ENCODE data around the gene PARD6B. TPM values are rescaled to one million over a fixed set of nuclear protein-coding genes. Genes with fewer than 3 reads are reported as not detected.

PARD6B gene
- total RNA-seq, 1 experiment from 2014 or later = 153 TPM

DNA sequence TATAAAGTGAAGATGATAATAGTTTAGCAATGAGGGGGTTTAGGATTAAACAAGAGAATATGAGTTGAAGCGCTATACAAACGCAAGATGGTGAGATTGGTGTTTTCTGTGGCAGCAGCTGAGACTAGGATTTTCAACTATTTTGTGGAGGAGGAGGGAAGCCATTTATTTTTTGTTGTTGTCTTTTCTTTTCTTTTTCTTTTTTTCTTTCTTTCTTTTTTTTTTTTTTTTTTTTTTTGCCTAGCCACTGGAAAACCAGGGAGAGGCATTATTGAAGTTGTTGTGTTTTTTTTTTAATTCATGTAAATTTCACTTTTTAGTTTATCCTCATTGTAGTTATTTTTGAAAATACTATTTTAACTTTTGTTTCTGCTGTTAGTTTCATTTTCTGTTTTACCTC lies 15.9 kb downstream of the PARD6B start:
- H3K4me1 ChIP-seq = peaks cover 80% of the 10 kb centered on the region

GRCh38 chr20:50750145-50750671 lies 18.8 kb downstream of the PARD6B start:
- intact Hi-C loops (cut with micrococcal nuclease; ENCODE audit: unreplicated experiment) = no loop called here
- Mint-ChIP-seq H3K4me3 (ENCODE audit: unreplicated experiment) (no peak overlapping the region), H3K4me1 (ENCODE audit: low read depth, unreplicated experiment) (peaks cover 59% of the 10 kb centered on the region), H3K9me3 (ENCODE audit: unreplicated experiment) (no peaks in the 10 kb centered on the region), H3K36me3 (ENCODE audit: insufficient read depth, unreplicated experiment) (peaks cover 94% of the 10 kb centered on the region), H3K27me3 (ENCODE audit: insufficient read depth, unreplicated experiment) (no peaks in the 10 kb centered on the region), H3K27ac (ENCODE audit: unreplicated experiment) (peak overlapping the region; percentile 57)
- H3K4me1 ChIP-seq = peaks cover 60% of the 10 kb centered on the region
- no peak overlapping the region for H3K4me3 ChIP-seq (ENCODE audit: low read depth, low read length)
- TF ChIP-seq CTCF (IDR thresholded peaks at IDR 0.05; ENCODE audit: insufficient read depth in 1 of 2, low read depth in 1 of 2, low read length in 1 of 2, severe bottlenecking in 1 of 2, unreplicated experiment in 1 of 2) = no peak
- BruUV-seq (replicated peaks) = TSS peak; percentile 21
- no peaks in the 10 kb centered on the region for H3K27me3 ChIP-seq (replicated peaks; ENCODE audit: control insufficient read depth, insufficient read depth, low read length)
- DNase-seq = peak in 1 of 2 experiments; percentile 21
- H3K9me3 ChIP-seq = no peaks in the 10 kb centered on the region
- peaks cover 8% of the 10 kb centered on the region; the same call in 1 of the 2 replicates for H3K36me3 ChIP-seq (ENCODE audit: control insufficient read depth, insufficient read depth, low read length)
- POLR2A ChIA-PET = interaction anchor here (0.6 to 1.6 kb wide), 5 partner anchors 10 to 56 kb away, joined by 3 to 5 read pairs (median 4); no protein-coding TSS in a partner anchor
- CTCF ChIA-PET = interaction anchor here (0.6 to 3.0 kb wide), 16 partner anchors 11 to 807 kb away, joined by 3 to 87 read pairs (median 11); partner anchors contain the start of genes BCAS4 and PARD6B

More for the DNA sequence above, 15.9 kb downstream of the PARD6B start:
- Mint-ChIP-seq H3K9me3 (ENCODE audit: unreplicated experiment) (no peaks in the 10 kb centered on the region), H3K36me3 (ENCODE audit: insufficient read depth, unreplicated experiment) (peaks cover 99% of the 10 kb centered on the region), H3K4me3 (ENCODE audit: unreplicated experiment) (peak overlapping the region; percentile 3), H3K4me1 (ENCODE audit: low read depth, unreplicated experiment) (peaks cover 68% of the 10 kb centered on the region), H3K27ac (ENCODE audit: unreplicated experiment) (peak overlapping the region; percentile 27), H3K27me3 (ENCODE audit: insufficient read depth, unreplicated experiment) (no peaks in the 10 kb centered on the region)
- ChIA-PET CTCF (interaction anchor here (1.0 to 2.0 kb wide), 5 partner anchors 13 to 121 kb away, joined by 3 to 9 read pairs (median 3); no protein-coding TSS in a partner anchor), POLR2A (interaction anchor here (1.4 kb wide), 1 partner anchor 17 kb away, joined by 11 read pairs; no protein-coding TSS in a partner anchor)
- no TSS peak for BruUV-seq (replicated peaks)
- no peak overlapping the region for H3K4me3 ChIP-seq (ENCODE audit: low read depth, low read length)
- peaks cover 7% of the 10 kb centered on the region; the same call in 1 of the 2 replicates for H3K36me3 ChIP-seq (ENCODE audit: control insufficient read depth, insufficient read depth, low read length)
- H3K9me3 ChIP-seq = no peaks in the 10 kb centered on the region
- intact Hi-C loops (cut with micrococcal nuclease; ENCODE audit: unreplicated experiment) = no loop called here
- no peak for TF ChIP-seq CTCF (IDR thresholded peaks at IDR 0.05; ENCODE audit: insufficient read depth in 1 of 2, low read depth in 1 of 2, low read length in 1 of 2, severe bottlenecking in 1 of 2, unreplicated experiment in 1 of 2)
- no peak for DNase-seq
- no peaks in the 10 kb centered on the region for H3K27me3 ChIP-seq (replicated peaks; ENCODE audit: control insufficient read depth, insufficient read depth, low read length)

- TF ChIP-seq CTCF (IDR thresholded peaks at IDR 0.05; ENCODE audit: insufficient read depth in 1 of 2, low read depth in 1 of 2, low read length in 1 of 2, severe bottlenecking in 1 of 2, unreplicated experiment in 1 of 2) = no peak
- H3K4me3 ChIP-seq (ENCODE audit: low read depth, low read length) = no peak overlapping the region
- POLR2A ChIA-PET = interaction anchor here (1.0 kb wide), 1 partner anchor 14 kb away, joined by 4 read pairs; no protein-coding TSS in a partner anchor
- peaks cover 47% of the 10 kb centered on the region for H3K4me1 Mint-ChIP-seq (ENCODE audit: low read depth, unreplicated experiment)
- no peak overlapping the region for H3K27ac Mint-ChIP-seq (ENCODE audit: unreplicated experiment)
- H3K9me3 Mint-ChIP-seq (ENCODE audit: unreplicated experiment) = no peaks in the 10 kb centered on the region
- BruUV-seq (replicated peaks) = no TSS peak
- H3K9me3 ChIP-seq = no peaks in the 10 kb centered on the region
- no peaks in the 10 kb centered on the region for H3K27me3 ChIP-seq (replicated peaks; ENCODE audit: control insufficient read depth, insufficient read depth, low read length)
- peaks cover 57% of the 10 kb centered on the region for H3K4me1 ChIP-seq
- no peaks in the 10 kb centered on the region for H3K27me3 Mint-ChIP-seq (ENCODE audit: insufficient read depth, unreplicated experiment)
- no peak for DNase-seq
- H3K4me3 Mint-ChIP-seq (ENCODE audit: unreplicated experiment) = no peak overlapping the region
- peaks cover 7% of the 10 kb centered on the region; the same call in 1 of the 2 replicates for H3K36me3 ChIP-seq (ENCODE audit: control insufficient read depth, insufficient read depth, low read length)
- intact Hi-C loops (cut with micrococcal nuclease; ENCODE audit: unreplicated experiment) = no loop called here
- peaks cover 86% of the 10 kb centered on the region for H3K36me3 Mint-ChIP-seq (ENCODE audit: insufficient read depth, unreplicated experiment)
- CTCF ChIA-PET = interaction anchor here (0.6 to 1.8 kb wide), 4 partner anchors 40 to 127 kb away, joined by 4 to 6 read pairs (median 4); no protein-coding TSS in a partner anchor
Observed at GRCh38 chr20:50753152-50753551, 21.8 kb downstream of the PARD6B start.
